ENCODE results near the gene OR52E6. TPM values are rescaled to one million over a fixed set of nuclear protein-coding genes. Genes with fewer than 3 reads are reported as not detected.

OR52E6 gene
- total and polyA plus RNA-seq, 4 donors = not detected

DNA sequence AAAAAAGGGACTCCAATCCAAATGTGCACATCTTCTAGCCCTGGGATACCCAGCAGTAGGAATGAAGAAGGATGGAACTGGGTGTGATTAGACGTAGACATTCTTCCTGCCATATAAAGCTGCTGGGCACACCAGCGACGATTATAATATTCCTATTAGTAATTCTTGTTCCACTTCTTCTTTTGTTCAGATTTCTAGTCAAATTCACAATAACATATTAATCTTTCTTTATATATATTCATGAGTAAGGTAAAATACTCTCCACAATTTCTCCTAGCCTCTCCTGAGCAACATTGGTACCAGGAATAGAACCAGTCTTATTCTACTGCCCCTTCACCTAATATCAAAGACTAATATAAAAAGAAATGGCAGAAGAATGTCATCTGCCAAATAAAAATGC is 15.9 kb upstream of the OR52E6 start, which contains the start of gene OR52E8:
OR52E8 (minus strand) TSS at position 101 of the 400 bp plus-strand sequence; CDS start at position 101, 0 bp downstream.
- H3K4me1 ChIP-seq (ENCODE audit: control insufficient read depth in 4 of 4, insufficient read depth in 4 of 4, low read length in 3 of 4) = no peaks in the 10 kb centered on the region
- H3K27me3 ChIP-seq (ENCODE audit: control insufficient read depth in 4 of 4, insufficient read depth in 4 of 4, low read length in 3 of 4) = no peaks in the 10 kb centered on the region
- peaks cover 0 to 3% (median 0%) of the 10 kb centered on the region in 4 donors for H3K9me3 ChIP-seq (ENCODE audit: control insufficient read depth in 4 of 4, low read length in 3 of 4)
- DNase-seq (ENCODE audit: low spot score) = no peak
- H3K9ac ChIP-seq (ENCODE audit: low read depth in 1 of 2, low read length in 2 of 2) = no peak within 1 kb of the TSS
- WGBS = 86% methylated on average over 3 of the region's 3 CpGs
- no peak within 1 kb of the TSS for H3K4me3 ChIP-seq (ENCODE audit: low read depth in 1 of 3, low read length in 3 of 3)
- TF ChIP-seq NR2F2 (IDR thresholded peaks at IDR 0.05) = no peak
- TF ChIP-seq EGR1 (IDR thresholded peaks at IDR 0.05; ENCODE audit: low read depth in 2 of 2) = no peak
- no peak for TF ChIP-seq TAF1 (conservative IDR thresholded peaks at IDR 0.05)
- TF ChIP-seq ZBTB33 (IDR thresholded peaks at IDR 0.05) = no peak
- no peak for TF ChIP-seq MAX (IDR thresholded peaks at IDR 0.05)
- no peak for TF ChIP-seq HNF4G (IDR thresholded peaks at IDR 0.05)
- no peak for TF ChIP-seq JUND (IDR thresholded peaks at IDR 0.05)
- TF ChIP-seq YY1 (IDR thresholded peaks at IDR 0.05) = no peak
- TF ChIP-seq GABPA (IDR thresholded peaks at IDR 0.05 in 1 of 2, conservative IDR thresholded peaks at IDR 0.05 in 1 of 2) = no peak
- TF ChIP-seq RXRA (IDR thresholded peaks at IDR 0.05) = no peak
- TF ChIP-seq FOXA1 (IDR thresholded peaks at IDR 0.05) = no peak
- TF ChIP-seq, protein P1, sequence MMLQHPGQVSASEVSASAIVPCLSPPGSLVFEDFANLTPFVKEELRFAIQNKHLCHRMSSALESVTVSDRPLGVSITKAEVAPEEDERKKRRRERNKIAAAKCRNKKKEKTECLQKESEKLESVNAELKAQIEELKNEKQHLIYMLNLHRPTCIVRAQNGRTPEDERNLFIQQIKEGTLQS (IDR thresholded peaks at IDR 0.05) = no peak
- TF ChIP-seq, protein P2, sequence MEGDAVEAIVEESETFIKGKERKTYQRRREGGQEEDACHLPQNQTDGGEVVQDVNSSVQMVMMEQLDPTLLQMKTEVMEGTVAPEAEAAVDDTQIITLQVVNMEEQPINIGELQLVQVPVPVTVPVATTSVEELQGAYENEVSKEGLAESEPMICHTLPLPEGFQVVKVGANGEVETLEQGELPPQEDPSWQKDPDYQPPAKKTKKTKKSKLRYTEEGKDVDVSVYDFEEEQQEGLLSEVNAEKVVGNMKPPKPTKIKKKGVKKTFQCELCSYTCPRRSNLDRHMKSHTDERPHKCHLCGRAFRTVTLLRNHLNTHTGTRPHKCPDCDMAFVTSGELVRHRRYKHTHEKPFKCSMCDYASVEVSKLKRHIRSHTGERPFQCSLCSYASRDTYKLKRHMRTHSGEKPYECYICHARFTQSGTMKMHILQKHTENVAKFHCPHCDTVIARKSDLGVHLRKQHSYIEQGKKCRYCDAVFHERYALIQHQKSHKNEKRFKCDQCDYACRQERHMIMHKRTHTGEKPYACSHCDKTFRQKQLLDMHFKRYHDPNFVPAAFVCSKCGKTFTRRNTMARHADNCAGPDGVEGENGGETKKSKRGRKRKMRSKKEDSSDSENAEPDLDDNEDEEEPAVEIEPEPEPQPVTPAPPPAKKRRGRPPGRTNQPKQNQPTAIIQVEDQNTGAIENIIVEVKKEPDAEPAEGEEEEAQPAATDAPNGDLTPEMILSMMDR (IDR thresholded peaks at IDR 0.05; ENCODE audit: low read depth, low read length, missing input control) = no peak
- TF ChIP-seq SP1 (IDR thresholded peaks at IDR 0.05) = no peak
- no peaks in the 10 kb centered on the region for H3K36me3 ChIP-seq (ENCODE audit: control insufficient read depth in 4 of 4, insufficient read depth in 3 of 4, low read depth in 1 of 4, low read length in 3 of 4)
- no peak within 1 kb of the TSS for H3K27ac ChIP-seq (ENCODE audit: low read depth in 1 of 2, low read length in 2 of 2)

- DNase-seq (ENCODE audit: low spot score) = no peak
- WGBS = 91% methylated on average over 1 of the region's 1 CpG
Observed at GRCh38 chr11:5851002-5851401, 9.3 kb upstream of the OR52E6 start.

More at GRCh38 chr11:5851002-5851401, 9.3 kb upstream of the OR52E6 start:
- peaks cover 0 to 5% (median 0%) of the 10 kb centered on the region in 4 donors for H3K9me3 ChIP-seq (ENCODE audit: control insufficient read depth in 4 of 4, low read length in 3 of 4)
- no peak overlapping the region for H3K27ac ChIP-seq (ENCODE audit: low read depth in 1 of 2, low read length in 2 of 2)
- H3K4me3 ChIP-seq (ENCODE audit: low read depth in 1 of 3, low read length in 3 of 3) = no peak overlapping the region
- H3K36me3 ChIP-seq (ENCODE audit: control insufficient read depth in 4 of 4, insufficient read depth in 3 of 4, low read depth in 1 of 4, low read length in 3 of 4) = no peaks in the 10 kb centered on the region
- H3K4me1 ChIP-seq (ENCODE audit: control insufficient read depth in 4 of 4, insufficient read depth in 4 of 4, low read length in 3 of 4) = no peaks in the 10 kb centered on the region
- TF ChIP-seq JUND (IDR thresholded peaks at IDR 0.05) (no peak), MAX (IDR thresholded peaks at IDR 0.05) (no peak), YY1 (IDR thresholded peaks at IDR 0.05) (no peak)
- peaks cover 0 to 4% (median 0%) of the 10 kb centered on the region in 4 donors for H3K27me3 ChIP-seq (ENCODE audit: control insufficient read depth in 4 of 4, insufficient read depth in 4 of 4, low read length in 3 of 4)
- H3K9ac ChIP-seq (ENCODE audit: low read depth in 1 of 2, low read length in 2 of 2) = no peak overlapping the region
